Measurements from ENCODE around the gene MCAT.

MCAT gene, protein sequence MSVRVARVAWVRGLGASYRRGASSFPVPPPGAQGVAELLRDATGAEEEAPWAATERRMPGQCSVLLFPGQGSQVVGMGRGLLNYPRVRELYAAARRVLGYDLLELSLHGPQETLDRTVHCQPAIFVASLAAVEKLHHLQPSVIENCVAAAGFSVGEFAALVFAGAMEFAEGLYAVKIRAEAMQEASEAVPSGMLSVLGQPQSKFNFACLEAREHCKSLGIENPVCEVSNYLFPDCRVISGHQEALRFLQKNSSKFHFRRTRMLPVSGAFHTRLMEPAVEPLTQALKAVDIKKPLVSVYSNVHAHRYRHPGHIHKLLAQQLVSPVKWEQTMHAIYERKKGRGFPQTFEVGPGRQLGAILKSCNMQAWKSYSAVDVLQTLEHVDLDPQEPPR

DNA sequence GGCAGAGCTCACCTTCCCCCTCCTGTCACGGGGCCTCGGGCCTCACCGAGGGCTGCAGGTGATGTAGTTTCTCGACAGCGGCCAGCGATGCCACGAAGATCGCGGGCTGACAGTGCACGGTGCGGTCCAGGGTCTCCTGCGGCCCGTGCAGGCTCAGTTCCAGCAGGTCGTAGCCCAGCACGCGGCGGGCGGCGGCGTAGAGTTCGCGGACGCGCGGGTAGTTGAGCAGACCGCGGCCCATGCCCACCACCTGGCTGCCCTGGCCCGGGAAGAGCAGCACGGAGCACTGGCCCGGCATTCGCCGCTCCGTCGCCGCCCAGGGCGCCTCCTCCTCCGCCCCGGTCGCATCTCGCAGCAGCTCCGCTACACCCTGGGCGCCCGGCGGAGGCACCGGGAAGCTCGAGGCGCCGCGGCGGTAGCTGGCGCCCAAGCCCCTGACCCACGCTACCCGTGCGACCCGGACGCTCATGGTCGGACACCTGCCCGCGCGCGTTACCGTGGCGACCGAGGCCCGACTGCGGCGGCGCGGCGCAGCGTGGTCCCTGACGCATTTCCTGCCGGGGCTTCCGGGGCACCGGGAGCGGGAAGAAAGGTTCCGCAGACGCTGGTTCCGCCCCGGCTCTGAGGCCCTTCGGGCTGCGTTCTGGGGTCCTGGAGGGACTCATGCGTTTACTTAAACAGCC is at the start of gene MCAT:
MCAT (minus strand) TSS at position 519 of the 683 bp plus-strand sequence; CDS start at position 469, 50 bp downstream.
- TF ChIP-seq, protein P1, sequence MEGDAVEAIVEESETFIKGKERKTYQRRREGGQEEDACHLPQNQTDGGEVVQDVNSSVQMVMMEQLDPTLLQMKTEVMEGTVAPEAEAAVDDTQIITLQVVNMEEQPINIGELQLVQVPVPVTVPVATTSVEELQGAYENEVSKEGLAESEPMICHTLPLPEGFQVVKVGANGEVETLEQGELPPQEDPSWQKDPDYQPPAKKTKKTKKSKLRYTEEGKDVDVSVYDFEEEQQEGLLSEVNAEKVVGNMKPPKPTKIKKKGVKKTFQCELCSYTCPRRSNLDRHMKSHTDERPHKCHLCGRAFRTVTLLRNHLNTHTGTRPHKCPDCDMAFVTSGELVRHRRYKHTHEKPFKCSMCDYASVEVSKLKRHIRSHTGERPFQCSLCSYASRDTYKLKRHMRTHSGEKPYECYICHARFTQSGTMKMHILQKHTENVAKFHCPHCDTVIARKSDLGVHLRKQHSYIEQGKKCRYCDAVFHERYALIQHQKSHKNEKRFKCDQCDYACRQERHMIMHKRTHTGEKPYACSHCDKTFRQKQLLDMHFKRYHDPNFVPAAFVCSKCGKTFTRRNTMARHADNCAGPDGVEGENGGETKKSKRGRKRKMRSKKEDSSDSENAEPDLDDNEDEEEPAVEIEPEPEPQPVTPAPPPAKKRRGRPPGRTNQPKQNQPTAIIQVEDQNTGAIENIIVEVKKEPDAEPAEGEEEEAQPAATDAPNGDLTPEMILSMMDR (IDR thresholded peaks at IDR 0.05; ENCODE audit: control insufficient read depth, insufficient read depth, low read depth, low read length, missing control alignments), result no peak
- peak within 1 kb of the TSS; percentile 92 for H3K4me3 ChIP-seq (ENCODE audit: control insufficient read depth, low read depth, low read length)
- no peak for DNase-seq (ENCODE audit: low read depth)

DNA sequence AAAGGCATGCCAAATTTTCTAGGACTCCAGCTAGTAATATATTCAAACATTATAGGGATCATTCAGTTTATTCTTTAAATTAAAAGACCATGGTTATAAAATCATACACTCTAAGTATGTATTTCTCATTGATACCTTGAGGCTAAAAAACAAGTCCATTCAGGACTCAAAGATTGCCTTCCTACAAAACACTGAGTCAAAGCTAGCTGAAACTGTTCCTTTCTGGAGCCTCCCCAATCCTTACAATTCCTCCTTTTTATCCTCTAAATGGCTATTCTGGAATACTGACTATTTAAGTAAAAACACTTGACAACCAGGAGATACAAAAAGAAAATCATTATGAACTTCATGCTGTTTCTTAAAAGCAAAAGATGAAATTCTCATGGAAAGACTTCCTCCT is 48.6 kb upstream of the MCAT start:
- no peak for DNase-seq (ENCODE audit: low read depth)
- no peak overlapping the region for H3K4me3 ChIP-seq (ENCODE audit: control insufficient read depth, low read depth, low read length)
- TF ChIP-seq, protein P1 (IDR thresholded peaks at IDR 0.05; ENCODE audit: control insufficient read depth, insufficient read depth, low read depth, low read length, missing control alignments), result no peak

DNA sequence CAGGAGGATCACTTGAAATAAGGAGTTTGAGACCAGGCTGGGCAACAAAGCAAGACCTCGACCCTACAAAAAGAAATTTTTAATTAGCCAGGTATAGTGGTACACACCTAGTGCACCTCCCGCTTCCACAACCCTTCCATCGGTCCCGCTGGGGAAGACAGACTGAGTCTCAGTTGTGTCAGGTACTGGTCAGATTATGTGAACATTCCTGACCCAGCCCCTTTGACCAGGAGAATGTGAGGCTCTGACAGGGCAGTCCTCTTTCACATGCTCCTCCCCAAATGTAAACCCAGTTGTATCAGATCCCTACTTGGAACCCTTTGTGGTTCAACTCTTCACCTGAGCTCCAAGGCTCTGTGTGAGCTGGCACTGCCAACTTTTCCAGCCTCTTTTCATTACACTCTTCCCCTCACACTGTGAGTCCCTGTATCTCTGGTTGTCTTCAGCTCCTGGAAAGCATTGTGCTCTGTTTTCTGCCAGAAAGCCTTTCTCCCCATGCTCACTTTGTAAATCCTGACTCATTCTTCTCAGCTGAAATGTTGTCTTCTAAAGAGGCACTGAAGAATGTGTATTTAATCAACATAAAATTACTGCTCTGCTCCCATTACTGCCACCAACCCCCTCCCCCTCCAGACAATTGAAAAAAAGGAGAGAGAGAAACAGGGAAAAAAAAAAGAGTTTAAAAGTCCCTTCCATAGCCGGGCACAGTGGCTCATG is 45.8 kb upstream of the MCAT start:
- TF ChIP-seq, protein P1 (IDR thresholded peaks at IDR 0.05; ENCODE audit: control insufficient read depth, insufficient read depth, low read depth, low read length, missing control alignments), result no peak
- no peak for DNase-seq (ENCODE audit: low read depth)
- H3K4me3 ChIP-seq (ENCODE audit: control insufficient read depth, low read depth, low read length), result no peak overlapping the region

DNA sequence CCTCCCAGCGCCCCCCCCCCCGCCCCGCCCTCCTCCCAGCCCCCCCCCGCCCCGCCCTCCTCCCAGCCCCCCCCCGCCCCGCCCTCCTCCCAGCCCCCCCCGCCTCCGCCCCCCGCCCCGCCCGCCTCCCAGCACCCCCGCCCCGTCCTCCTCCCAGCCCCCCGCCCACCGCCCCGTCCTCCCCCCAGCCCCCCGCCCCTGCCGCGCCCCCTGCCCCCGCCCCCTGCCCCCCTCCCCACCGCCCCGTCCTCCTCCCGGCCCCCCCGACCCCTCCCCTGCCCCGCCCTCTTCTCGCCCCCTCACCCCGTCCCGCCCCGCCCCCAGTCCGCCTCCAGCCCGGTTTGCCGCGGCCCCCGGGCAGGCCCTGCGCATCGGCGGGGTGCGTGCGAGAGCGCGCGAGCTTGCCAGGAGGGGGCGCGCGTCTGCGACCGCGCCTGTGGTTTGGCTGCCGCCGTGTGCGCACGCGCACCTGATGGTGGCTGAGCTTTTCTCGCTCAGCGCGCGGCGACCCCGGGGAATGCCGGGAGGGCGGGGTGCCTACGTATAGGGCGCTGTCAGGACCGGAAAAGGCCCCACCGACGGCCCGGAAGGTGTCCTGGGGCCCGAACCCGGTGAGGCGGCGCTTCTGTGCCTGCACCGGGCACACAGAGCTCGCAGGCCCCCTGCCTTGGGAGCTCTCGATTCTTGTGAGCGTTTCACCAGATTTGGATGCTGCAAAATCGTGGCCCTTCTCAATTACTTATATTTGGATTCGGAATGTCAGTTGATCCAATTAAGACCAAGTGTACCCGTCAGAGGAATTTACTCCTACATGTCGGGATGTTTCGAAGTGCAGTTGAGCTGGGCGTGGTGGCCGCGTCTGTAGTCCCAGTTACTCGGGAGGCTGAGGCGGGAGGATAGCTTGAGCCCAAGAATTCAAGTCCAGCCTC is 44.2 kb upstream of the MCAT start:
- peak; percentile 73 for DNase-seq (ENCODE audit: low read depth)
- TF ChIP-seq, protein P1 (IDR thresholded peaks at IDR 0.05; ENCODE audit: control insufficient read depth, insufficient read depth, low read depth, low read length, missing control alignments), result peak; percentile 54
- peak overlapping the region; percentile 55 for H3K4me3 ChIP-seq (ENCODE audit: control insufficient read depth, low read depth, low read length)

DNA sequence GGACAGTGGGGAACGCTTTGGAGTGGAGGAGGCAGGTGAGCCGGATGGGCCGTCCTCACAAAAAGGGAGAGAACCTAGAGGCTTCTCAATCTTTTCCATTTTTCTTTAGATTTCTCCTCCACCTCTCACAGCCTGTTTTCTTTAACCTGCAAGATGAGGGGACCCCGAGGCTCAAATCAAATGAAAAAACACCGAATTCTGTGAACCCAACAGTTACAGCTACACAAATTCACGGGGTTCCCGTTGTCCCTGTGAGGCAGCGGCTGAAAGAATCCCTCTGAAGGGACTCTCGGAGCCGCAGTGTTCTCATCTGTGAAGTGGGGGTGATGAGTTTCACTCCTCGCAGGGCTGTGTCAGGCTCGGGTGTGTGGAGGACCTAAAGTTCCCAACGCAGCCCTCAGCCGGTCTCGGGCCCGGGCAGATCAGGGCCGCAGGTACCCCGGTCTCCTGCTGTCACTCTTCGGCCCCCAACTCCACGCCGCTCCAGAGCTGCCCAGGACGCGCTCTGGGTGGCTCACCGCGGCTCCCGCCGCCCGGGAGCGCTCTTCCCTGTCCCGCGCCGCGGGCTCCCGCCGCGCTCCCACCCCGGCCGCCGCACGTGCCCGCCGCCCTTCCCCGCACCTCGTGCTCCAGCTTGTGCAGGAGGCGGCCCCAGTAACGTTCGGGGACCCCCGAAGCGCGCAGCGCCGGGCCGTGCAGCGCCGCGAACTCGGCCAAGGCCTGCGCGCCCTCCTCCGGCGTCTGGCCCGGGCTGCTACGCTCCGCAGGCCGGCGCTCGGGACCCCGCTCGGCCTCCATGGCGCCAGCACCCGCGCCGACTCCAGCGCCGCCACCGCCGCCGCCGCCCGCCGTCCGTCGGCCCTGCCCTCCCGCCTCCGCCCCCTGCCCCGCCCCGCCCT is 43.3 kb upstream of the MCAT start, which contains the start of gene TTLL12:
TTLL12 (minus strand) TSS at position 863 of the 899 bp plus-strand sequence; CDS start at position 798, 65 bp downstream.
- TF ChIP-seq, protein P1 (IDR thresholded peaks at IDR 0.05; ENCODE audit: control insufficient read depth, insufficient read depth, low read depth, low read length, missing control alignments), result no peak
- DNase-seq (ENCODE audit: low read depth), result no peak
- H3K4me3 ChIP-seq (ENCODE audit: control insufficient read depth, low read depth, low read length), result peak within 1 kb of the TSS; percentile 84

Data from AG09309 (cell line).